Activated CD4-positive, alpha-beta memory T cell treated with anti-CD3 and anti-CD28 coated beads, Interleukin-2, amount 10 ng/mL, durations not matched to agents 7 days and 5 days (primary cell): Measurements from ENCODE around the gene KRI1. TPM values are rescaled to one million over a fixed set of nuclear protein-coding genes. Genes with fewer than 3 reads are reported as not detected.

Source experiments
- CTCF ChIA-PET: fragments of 350-600 bp; sonication (Branson Sonifier 250); formaldehyde crosslinking; loops from one replicate; lab custom pipeline; 2021; ENCODE audit warnings: antibody characterized with exemption, inconsistent platforms; lab: Charles Lee
- POLR2A ChIA-PET: fragments of 350-600 bp; sonication (Branson Sonifier 250); formaldehyde crosslinking; loops from one replicate; lab custom pipeline; 2021; ENCODE audit warnings: antibody characterized with exemption; lab: Charles Lee
- DNase-seq: peaks from one replicate; pipeline ENCODE4 v3.0.0-alpha.2; 2020
- H3K27ac Mint-ChIP-seq: one replicate; pipeline ENCODE4 v1.8.0; 2021; ENCODE audit warnings: mild to moderate bottlenecking, mixed read lengths
- H3K27me3 Mint-ChIP-seq: one replicate; pipeline ENCODE4 v1.8.0; 2021; ENCODE audit warnings: mixed read lengths
- H3K36me3 Mint-ChIP-seq: one replicate; pipeline ENCODE4 v1.8.0; 2021; ENCODE audit warnings: low read depth, mixed read lengths
- H3K4me1 Mint-ChIP-seq: one replicate; pipeline ENCODE4 v1.8.0; 2021; ENCODE audit warnings: mixed read lengths
- H3K4me3 Mint-ChIP-seq: one replicate; pipeline ENCODE4 v1.8.0; 2021; ENCODE audit warnings: mild to moderate bottlenecking, mixed read lengths
- H3K9me3 Mint-ChIP-seq: one replicate; pipeline ENCODE4 v1.8.0; 2021; ENCODE audit warnings: mixed read lengths
- total RNA-seq, 2 experiments: library from RNA; stranded (reverse); gene quantifications; one replicate each; pipeline ENCODE4 v1.2.3, GENCODE V29; 2021

Gene KRI1
- total RNA-seq, 2 experiments from 2014 or later, result 45.5 TPM

- Mint-ChIP-seq H3K9me3 (no peaks in the 10 kb centered on the region), H3K4me1 (peaks cover 46% of the 10 kb centered on the region), H3K4me3 (peak within 1 kb of the TSS; percentile 92), H3K27ac (peak within 1 kb of the TSS; percentile 97), H3K36me3 (peaks cover 37% of the 10 kb centered on the region), H3K27me3 (no peaks in the 10 kb centered on the region)
- DNase-seq, result peak; percentile 100
- ChIA-PET POLR2A (interaction anchor here (0.7 to 9.8 kb wide), 21 partner anchors 14 to 520 kb away, joined by 3 to 141 read pairs (median 4); partner anchors contain the start of genes CDC37, ICAM1, KEAP1 and LDLR), CTCF (interaction anchor here (0.6 to 8.9 kb wide), 15 partner anchors 12 to 363 kb away, joined by 3 to 73 read pairs (median 6); partner anchors contain the start of genes CDC37, ICAM1 and QTRT1)
Observed at GRCh38 chr19:10568826-10569651, 3.2 kb upstream of the KRI1 start, which contains the start of gene CDKN2D. CDKN2D (minus strand) TSS chr19:10568979; CDS start chr19:10568653, 326 bp downstream.

GRCh38 chr19:10568062-10568825 is 2.4 kb upstream of the KRI1 start:
- POLR2A ChIA-PET, result interaction anchor here (0.8 to 9.8 kb wide), 14 partner anchors 13 to 373 kb away, joined by 3 to 141 read pairs (median 6); partner anchors contain the start of genes CDC37, ICAM1 and S1PR5
- H3K4me1 Mint-ChIP-seq, result peaks cover 46% of the 10 kb centered on the region
- peak overlapping the region; percentile 92 for H3K4me3 Mint-ChIP-seq
- DNase-seq, result peak; percentile 32
- no peaks in the 10 kb centered on the region for H3K27me3 Mint-ChIP-seq
- H3K9me3 Mint-ChIP-seq, result no peaks in the 10 kb centered on the region
- CTCF ChIA-PET, result interaction anchor here (0.9 to 8.9 kb wide), 9 partner anchors 13 to 165 kb away, joined by 3 to 73 read pairs (median 4); partner anchors contain the start of gene CDC37
- peaks cover 37% of the 10 kb centered on the region for H3K36me3 Mint-ChIP-seq
- H3K27ac Mint-ChIP-seq, result peak overlapping the region; percentile 97

- CTCF ChIA-PET, result interaction anchor here (1.0 to 8.9 kb wide), 7 partner anchors 13 to 132 kb away, joined by 3 to 73 read pairs (median 4); no protein-coding TSS in a partner anchor
- Mint-ChIP-seq H3K4me3 (peak overlapping the region; percentile 92), H3K36me3 (peaks cover 38% of the 10 kb centered on the region), H3K27me3 (no peaks in the 10 kb centered on the region), H3K27ac (peak overlapping the region; percentile 97), H3K9me3 (no peaks in the 10 kb centered on the region), H3K4me1 (peaks cover 46% of the 10 kb centered on the region)
- POLR2A ChIA-PET, result interaction anchor here (0.6 to 9.8 kb wide), 14 partner anchors 12 to 372 kb away, joined by 3 to 141 read pairs (median 5); partner anchors contain the start of genes CDC37, ICAM1 and S1PR5
- no peak for DNase-seq
Observed at GRCh38 chr19:10567656-10568055, 1.8 kb upstream of the KRI1 start.

- ChIA-PET CTCF (interaction anchor here (1.0 to 8.9 kb wide), 11 partner anchors 13 to 135 kb away, joined by 3 to 73 read pairs (median 4); partner anchors contain the start of gene QTRT1), POLR2A (interaction anchor here (0.5 to 9.8 kb wide), 23 partner anchors 12 to 306 kb away, joined by 3 to 141 read pairs (median 5); partner anchors contain the start of genes CDC37, ICAM1, KEAP1 and S1PR5)
- Mint-ChIP-seq H3K4me1 (peaks cover 38% of the 10 kb centered on the region), H3K4me3 (peak overlapping the region; percentile 92), H3K27me3 (no peaks in the 10 kb centered on the region), H3K27ac (peak overlapping the region; percentile 97), H3K9me3 (no peaks in the 10 kb centered on the region), H3K36me3 (peaks cover 42% of the 10 kb centered on the region)
- DNase-seq, result peak; percentile 71
Observed at GRCh38 chr19:10566658-10567410, 1.0 kb upstream of the KRI1 start.

GRCh38 chr19:10566408-10566657 is 523 bp upstream of the KRI1 start:
- H3K4me3 Mint-ChIP-seq, result peak overlapping the region; percentile 92
- DNase-seq, result no peak
- H3K9me3 Mint-ChIP-seq, result no peaks in the 10 kb centered on the region
- H3K4me1 Mint-ChIP-seq, result peaks cover 38% of the 10 kb centered on the region
- H3K27me3 Mint-ChIP-seq, result no peaks in the 10 kb centered on the region
- peaks cover 47% of the 10 kb centered on the region for H3K36me3 Mint-ChIP-seq
- CTCF ChIA-PET, result interaction anchor here (0.7 to 8.9 kb wide), 6 partner anchors 13 to 135 kb away, joined by 3 to 73 read pairs (median 4); partner anchors contain the start of gene QTRT1
- peak overlapping the region; percentile 97 for H3K27ac Mint-ChIP-seq
- POLR2A ChIA-PET, result interaction anchor here (0.5 to 9.8 kb wide), 15 partner anchors 11 to 306 kb away, joined by 3 to 141 read pairs (median 4); partner anchors contain the start of genes CDC37, KEAP1 and TMED1

GRCh38 chr19:10565028-10565566 is 713 bp downstream of the KRI1 start:
- Mint-ChIP-seq H3K4me3 (peak overlapping the region; percentile 92), H3K9me3 (no peaks in the 10 kb centered on the region), H3K36me3 (peaks cover 58% of the 10 kb centered on the region), H3K4me1 (peaks cover 36% of the 10 kb centered on the region), H3K27me3 (no peaks in the 10 kb centered on the region), H3K27ac (peak overlapping the region; percentile 97)
- peak; percentile 67 for DNase-seq
- ChIA-PET CTCF (interaction anchor here (0.6 to 8.9 kb wide), 4 partner anchors 12 to 160 kb away, joined by 3 to 73 read pairs (median 6); partner anchors contain the start of gene QTRT1), POLR2A (interaction anchor here (1.0 to 9.8 kb wide), 4 partner anchors 10 to 162 kb away, joined by 3 to 141 read pairs (median 4); partner anchors contain the start of gene CDC37)

- no peak for DNase-seq
- Mint-ChIP-seq H3K27ac (no peak overlapping the region), H3K4me3 (no peak overlapping the region), H3K36me3 (peaks cover 71% of the 10 kb centered on the region), H3K27me3 (no peaks in the 10 kb centered on the region), H3K4me1 (peaks cover 26% of the 10 kb centered on the region), H3K9me3 (no peaks in the 10 kb centered on the region)
- POLR2A ChIA-PET, result interaction anchor here (9.8 kb wide), 1 partner anchor 7 kb away, joined by 141 read pairs; no protein-coding TSS in a partner anchor
- CTCF ChIA-PET, result interaction anchor here (1.0 to 8.9 kb wide), 3 partner anchors 9 to 19 kb away, joined by 3 to 73 read pairs (median 5); no protein-coding TSS in a partner anchor
Observed at GRCh38 chr19:10562609-10563008, 3.2 kb downstream of the KRI1 start.

GRCh38 chr19:10560154-10560553 is 5.7 kb downstream of the KRI1 start:
- POLR2A ChIA-PET, result interaction anchor here (9.8 kb wide), 1 partner anchor 6 kb away, joined by 141 read pairs; the partner anchor contains the start of genes CDKN2D and KRI1
- no peaks in the 10 kb centered on the region for H3K27me3 Mint-ChIP-seq
- H3K4me3 Mint-ChIP-seq, result no peak overlapping the region
- CTCF ChIA-PET, result no interaction called here
- no peak overlapping the region for H3K27ac Mint-ChIP-seq
- no peaks in the 10 kb centered on the region for H3K9me3 Mint-ChIP-seq
- H3K4me1 Mint-ChIP-seq, result peaks cover 20% of the 10 kb centered on the region
- peaks cover 61% of the 10 kb centered on the region for H3K36me3 Mint-ChIP-seq
- no peak for DNase-seq

GRCh38 chr19:10557603-10558197 is 8.1 kb downstream of the KRI1 start:
- CTCF ChIA-PET, result no interaction called here

GRCh38 chr19:10555610-10555973 is 10.2 kb downstream of the KRI1 start:
- peaks cover 48% of the 10 kb centered on the region for H3K4me1 Mint-ChIP-seq
- peaks cover 75% of the 10 kb centered on the region for H3K36me3 Mint-ChIP-seq
- DNase-seq, result no peak
- H3K27me3 Mint-ChIP-seq, result no peaks in the 10 kb centered on the region
- ChIA-PET CTCF (interaction anchor here (0.6 to 6.3 kb wide), 2 partner anchors 11 to 555 kb away, joined by 4 to 73 read pairs; partner anchors contain the start of genes CDKN2D and KRI1), POLR2A (interaction anchor here (1.4 to 9.8 kb wide), 2 partner anchors 8 to 10 kb away, joined by 3 to 141 read pairs; partner anchors contain the start of genes CDKN2D and KRI1)
- H3K4me3 Mint-ChIP-seq, result no peak overlapping the region
- peak overlapping the region; percentile 73 for H3K27ac Mint-ChIP-seq
- H3K9me3 Mint-ChIP-seq, result no peaks in the 10 kb centered on the region

More at GRCh38 chr19:10557603-10558197, 8.1 kb downstream of the KRI1 start:
- Mint-ChIP-seq H3K4me3 (no peak overlapping the region), H3K27ac (no peak overlapping the region), H3K4me1 (peaks cover 36% of the 10 kb centered on the region), H3K9me3 (no peaks in the 10 kb centered on the region), H3K27me3 (no peaks in the 10 kb centered on the region), H3K36me3 (peaks cover 73% of the 10 kb centered on the region)
- no peak for DNase-seq
- POLR2A ChIA-PET, result interaction anchor here (9.8 kb wide), 1 partner anchor 8 kb away, joined by 141 read pairs; the partner anchor contains the start of genes CDKN2D and KRI1
